K562 (cell line): ENCODE results near the gene CCDC97. TPM values are rescaled to one million over a fixed set of nuclear protein-coding genes. Genes with fewer than 3 reads are reported as not detected.

Experiments used
- ATAC-seq: fragments of 200-7000 bp; cut with Tn5 transposase; 3 replicates; pipeline ENCODE4 v1.9.1; 2020; ENCODE audit warnings: moderate library complexity
- BruUV-seq: library from RNA; stranded (reverse); fragments of 400-500 nt; replicated peaks from 2 replicates; lab custom pipeline; 2021; lab: Mats Ljungman, UMichigan
- CTCF ChIA-PET: fragments of 300-600 bp; formaldehyde crosslinking; extraction: SDS; loops from one replicate; lab custom pipeline; 2021; ENCODE audit warnings: low intra/inter-chr PET ratio; lab: Yijun Ruan, JAX
- POLR2A ChIA-PET: fragments of 300-600, 350-650 bp; sonication (Branson Sonifier 250); formaldehyde crosslinking; extraction: SDS; loops from one replicate; lab custom pipeline; 2021; ENCODE audit warnings: antibody characterized with exemption, inconsistent platforms; lab: Yijun Ruan, JAX
- DNase-seq, 4 experiments: peaks; one replicate each; pipeline versions ENCODE4 v3.0.0 to v3.0.0-alpha.2; 2011 to 2018; ENCODE audit warnings: low spot score in 3 of 4, mixed read lengths in 3 of 4; ENCODE audit errors: extremely low read depth in 1 of 4
- FAIRE-seq: peaks from 2 replicates; lab custom pipeline; 2011; peaks lifted over from hg19 to GRCh38; lab: Jason Lieb, UNC
- H2AFZ ChIP-seq: 2 replicates; pipeline ENCODE4 v1.6.0; 2011; ENCODE audit warnings: low read depth, low read length, control low read depth, inconsistent platforms
- H3K27ac ChIP-seq: fragments of 200-600 bp; 3 replicates; pipeline ENCODE4 v1.8.0; 2011; ENCODE audit warnings: low read depth, mild to moderate bottlenecking, control low read depth, inconsistent platforms, low read length, moderate library complexity, mixed read lengths; ENCODE audit errors: extremely low read depth
- H3K27me3 ChIP-seq, 2 experiments: fragments of 300-600 bp in 1 of 2; 2 replicates in 1 of 2; 3 replicates in 1 of 2; pipeline versions ENCODE4 v1.6.0 to v1.8.0; 2011; ENCODE audit warnings: inconsistent platforms in 2 of 2, low read length in 2 of 2, mild to moderate bottlenecking in 1 of 2, mixed read lengths in 1 of 2, moderate library complexity in 1 of 2; ENCODE audit not compliant: control insufficient read depth in 2 of 2, insufficient read depth in 2 of 2
- H3K36me3 ChIP-seq: fragments of 300-600 bp; 3 replicates; pipeline ENCODE4 v1.8.0; 2011; ENCODE audit warnings: mild to moderate bottlenecking, low read length, inconsistent platforms; ENCODE audit not compliant: control insufficient read depth, insufficient read depth
- H3K4me1 ChIP-seq, 2 experiments: fragments of 200-600 bp in 1 of 2; replicated peaks in 1 of 2; 2 replicates in 1 of 2; 3 replicates in 1 of 2; pipeline versions ENCODE4 v1.5.1 to v1.8.0; 2011; ENCODE audit warnings: inconsistent platforms in 2 of 2, low read length in 2 of 2, mild to moderate bottlenecking in 1 of 2, mixed read lengths in 1 of 2, moderate library complexity in 1 of 2; ENCODE audit not compliant: control insufficient read depth in 2 of 2, insufficient read depth in 2 of 2
- H3K4me2 ChIP-seq: 2 replicates; pipeline ENCODE4 v1.6.1; 2011; ENCODE audit warnings: low read length, control low read depth, inconsistent platforms, mixed read lengths; ENCODE audit not compliant: insufficient read depth
- H3K4me3 ChIP-seq: fragments of 200-600 bp; sonication (generic), shearing (Covaris generic); 2 replicates; pipeline ENCODE4 v1.5.1; 2016; ENCODE audit warnings: control low read depth, inconsistent platforms
- H3K79me2 ChIP-seq: fragments of 200-600 bp; 3 replicates; pipeline ENCODE4 v1.8.0; 2011; ENCODE audit warnings: low read length, inconsistent platforms; ENCODE audit not compliant: control insufficient read depth, insufficient read depth
- H3K9ac ChIP-seq, 2 experiments: 2 replicates each; pipeline versions ENCODE4 v1.6.0 to v1.6.1; 2011; ENCODE audit warnings: low read depth in 2 of 2, low read length in 2 of 2, control low read depth in 1 of 2, inconsistent platforms in 1 of 2, mild to moderate bottlenecking in 1 of 2, mixed read lengths in 1 of 2; ENCODE audit not compliant: insufficient read depth in 1 of 2
- H3K9me1 ChIP-seq: one replicate; pipeline ENCODE4 v1.6.0; 2011; ENCODE audit warnings: inconsistent platforms, mild to moderate bottlenecking, low read length, moderate library complexity; ENCODE audit not compliant: control insufficient read depth, insufficient read depth
- H3K9me3 ChIP-seq: replicated peaks from 2 replicates; pipeline ENCODE4 v1.5.1; 2011; ENCODE audit warnings: low read depth, low read length, inconsistent platforms; ENCODE audit not compliant: control insufficient read depth, insufficient read depth
- H4K20me1 ChIP-seq: replicated peaks from 2 replicates; pipeline ENCODE4 v1.6.1; 2011; ENCODE audit warnings: low read length, inconsistent platforms, mixed read lengths; ENCODE audit not compliant: control insufficient read depth, insufficient read depth
- CBX3 ChIP-seq, 2 experiments: IDR thresholded peaks; 1 replicate in 1 of 2; 2 replicates in 1 of 2; pipeline ENCODE4 v1.6.1; 2012; ENCODE audit warnings: inconsistent platforms in 2 of 2, low read length in 2 of 2, borderline replicate concordance in 1 of 2, control low read depth in 1 of 2
- HNRNPH1 ChIP-seq: fragments of 200-400 bp; formaldehyde crosslinking; optimal IDR thresholded peaks from 2 replicates; pipeline ENCODE3; 2017; ENCODE audit warnings: low read depth, mild to moderate bottlenecking, low read length, moderate library complexity
- KDM1A ChIP-seq, 2 experiments: fragments of 450-650 bp; IDR thresholded peaks; 2 replicates each; pipeline ENCODE4 v1.6.1; 2016; ENCODE audit warnings: mild to moderate bottlenecking in 2 of 2
- NEUROD1 ChIP-seq: fragments of 150-350 bp; IDR thresholded peaks from 2 replicates; pipeline ENCODE4 v1.6.1; 2014; ENCODE audit warnings: borderline replicate concordance, low read length, low read depth; ENCODE audit not compliant: partially characterized antibody
- PHF21A ChIP-seq: fragments of 450-650 bp; IDR thresholded peaks from 2 replicates; pipeline ENCODE4 v1.6.1; 2017; ENCODE audit warnings: low read depth, borderline replicate concordance
- PYGO2 ChIP-seq: fragments of 450-650 bp; IDR thresholded peaks from 2 replicates; pipeline ENCODE4 v1.6.1; 2016; ENCODE audit warnings: mild to moderate bottlenecking, missing genetic modification characterization, moderate library complexity, missing compliant biosample characterization
- SP2 ChIP-seq: IDR thresholded peaks from 2 replicates; pipeline ENCODE4 v1.6.1; 2011; ENCODE audit warnings: mild to moderate bottlenecking, low read depth, low read length, moderate library complexity; ENCODE audit not compliant: poor library complexity, severe bottlenecking; ENCODE audit errors: extremely low read depth
- YBX1 ChIP-seq: fragments of 450-650 bp; IDR thresholded peaks from 2 replicates; pipeline ENCODE4 v1.7.1; 2016; ENCODE audit warnings: mild to moderate bottlenecking
- ZBTB8A ChIP-seq: fragments of 450-650 bp; IDR thresholded peaks from 2 replicates; pipeline ENCODE4 v1.6.1; 2018; ENCODE audit warnings: mild to moderate bottlenecking, moderate library complexity; ENCODE audit not compliant: partially characterized antibody
- ZNF121 ChIP-seq: sonication (generic); formaldehyde crosslinking; conservative IDR thresholded peaks from 2 replicates; pipeline ENCODE4 v1.8.0; 2022; ENCODE audit warnings: missing genetic modification reagents
- ZNF143 ChIP-seq: sonication (generic); formaldehyde crosslinking; IDR thresholded peaks from 2 replicates; pipeline ENCODE4 v1.9.0; 2022; ENCODE audit warnings: mild to moderate bottlenecking, missing genetic modification reagents
- ZNF232 ChIP-seq: sonication (generic); formaldehyde crosslinking; IDR thresholded peaks from 2 replicates; pipeline ENCODE4 v1.8.0; 2022; ENCODE audit warnings: mild to moderate bottlenecking, missing genetic modification reagents
- whole genome bisulfite sequencing: fragments of 100-300 bp; shearing (Covaris generic); methylation state at CpG from one replicate; pipeline ENCODE4 v1.1.6; 2016; ENCODE audit warnings: low coverage, mixed read lengths; ENCODE audit not compliant: insufficient coverage; ENCODE audit errors: missing lambda C conversion rate; 5-methylcytosine and 5-hydroxymethylcytosine counted together
- in situ Hi-C: fragments of 300-500 bp; cut with MboI; formaldehyde crosslinking; loops from 4 replicates; pipeline ENCODE4 v1.15.0; 2018; ENCODE audit warnings: inconsistent platforms, mixed read lengths
- intact Hi-C: fragments of 100-400 bp; cut with micrococcal nuclease; formaldehyde crosslinking; loops from 2 replicates; pipeline ENCODE4 v1.14.2; 2022
- polyA plus RNA-seq, 8 experiments: library from polyadenylated mRNA; depleted of rRNA in 4 of 8; stranded (reverse) in 5 of 8; unstranded in 3 of 8; fragments of >200 nt; fragmentation: Nextera tagmentation in 2 of 8; fragmentation: Illumina TruSeq in 1 of 8; extraction: Ambion mirVana in 2 of 8; extraction: Trizol in 1 of 8; gene quantifications; 2 replicates each; pipeline versions ENCODE4 v1.2.1 to v1.2.3, GENCODE V29; 2011 to 2014; ENCODE audit warnings: inconsistent platforms in 1 of 8, missing spikeins in 1 of 8
- total RNA-seq, 7 experiments: library from RNA; depleted of rRNA in 6 of 7; stranded (reverse); fragments of >200 nt in 6 of 7; fragmentation: Illumina TruSeq in 2 of 7; extraction: Trizol in 2 of 7; gene quantifications; 2 replicates each; pipeline versions ENCODE4 v1.2.1 to v1.2.3, GENCODE V29; 2011 to 2021; ENCODE audit warnings: low replicate concordance in 1 of 7
- TF ChIP-seq, protein P1 (sequence below): fragments of 450-650 bp; IDR thresholded peaks from 2 replicates; pipeline ENCODE4 v1.6.1; 2016; ENCODE audit warnings: antibody characterized with exemption
- TF ChIP-seq, protein P2 (sequence below), 2 experiments: fragments of 250-450 bp in 1 of 2; fragments of 450-650 bp in 1 of 2; sonication (Bioruptor Pico) in 1 of 2; IDR thresholded peaks; 2 replicates each; pipeline versions ENCODE4 v1.6.1 to v1.8.0; 2016 to 2021; ENCODE audit warnings: mild to moderate bottlenecking in 2 of 2, moderate library complexity in 2 of 2, missing compliant biosample characterization in 1 of 2, missing genetic modification characterization in 1 of 2
- TF ChIP-seq, protein P3 (sequence below): fragments of 250-450 bp; sonication (Bioruptor Pico); IDR thresholded peaks from 2 replicates; pipeline ENCODE4 v1.8.0; 2022; ENCODE audit warnings: inconsistent platforms
- TF ChIP-seq, protein P4 (sequence below): sonication (generic); formaldehyde crosslinking; IDR thresholded peaks from 2 replicates; pipeline ENCODE4 v1.5.0; 2020; ENCODE audit warnings: missing genetic modification reagents

CCDC97 gene
- total and polyA plus RNA-seq, 9 of the 15 experiments (the other 6 are each of a cell fraction or from before 2014, with no cell fraction given) = 0.60 to 16.5 (median 7.0) TPM

DNA sequence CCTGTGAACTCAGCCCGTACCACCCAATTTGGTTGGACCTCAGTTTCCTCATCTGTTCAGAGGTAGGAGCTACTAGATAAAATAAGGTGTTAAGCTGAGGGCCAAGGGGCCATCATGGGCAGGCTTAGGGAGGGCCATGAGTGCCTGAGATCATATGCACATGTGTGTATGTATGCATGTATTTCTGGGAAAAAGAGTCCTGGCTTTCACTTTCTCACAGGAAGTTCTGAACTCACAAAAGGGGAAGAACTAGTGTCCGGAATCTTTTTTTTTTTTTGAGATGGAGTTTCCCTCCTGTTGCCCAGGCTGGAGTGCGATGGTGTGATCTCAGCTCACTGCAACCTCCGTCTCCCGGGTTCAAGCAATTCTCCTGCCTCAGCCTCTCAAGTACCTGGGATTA lies 24.8 kb downstream of the CCDC97 start (continued):
- TF ChIP-seq PYGO2 (tag) = no peak
- no peak for TF ChIP-seq KDM1A (IDR thresholded peaks at IDR 0.05)
- TF ChIP-seq, protein P1, sequence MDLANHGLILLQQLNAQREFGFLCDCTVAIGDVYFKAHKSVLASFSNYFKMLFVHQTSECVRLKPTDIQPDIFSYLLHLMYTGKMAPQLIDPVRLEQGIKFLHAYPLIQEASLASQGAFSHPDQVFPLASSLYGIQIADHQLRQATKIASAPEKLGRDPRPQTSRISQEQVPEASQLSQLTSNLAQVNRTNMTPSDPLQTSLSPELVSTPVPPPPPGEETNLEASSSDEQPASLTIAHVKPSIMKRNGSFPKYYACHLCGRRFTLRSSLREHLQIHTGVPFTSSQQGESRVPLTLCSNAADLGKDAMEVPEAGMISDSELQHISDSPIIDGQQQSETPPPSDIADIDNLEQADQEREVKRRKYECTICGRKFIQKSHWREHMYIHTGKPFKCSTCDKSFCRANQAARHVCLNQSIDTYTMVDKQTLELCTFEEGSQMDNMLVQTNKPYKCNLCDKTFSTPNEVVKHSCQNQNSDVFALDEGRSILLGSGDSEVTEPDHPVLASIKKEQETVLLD = no peak
- TF ChIP-seq ZBTB8A = no peak

DNA sequence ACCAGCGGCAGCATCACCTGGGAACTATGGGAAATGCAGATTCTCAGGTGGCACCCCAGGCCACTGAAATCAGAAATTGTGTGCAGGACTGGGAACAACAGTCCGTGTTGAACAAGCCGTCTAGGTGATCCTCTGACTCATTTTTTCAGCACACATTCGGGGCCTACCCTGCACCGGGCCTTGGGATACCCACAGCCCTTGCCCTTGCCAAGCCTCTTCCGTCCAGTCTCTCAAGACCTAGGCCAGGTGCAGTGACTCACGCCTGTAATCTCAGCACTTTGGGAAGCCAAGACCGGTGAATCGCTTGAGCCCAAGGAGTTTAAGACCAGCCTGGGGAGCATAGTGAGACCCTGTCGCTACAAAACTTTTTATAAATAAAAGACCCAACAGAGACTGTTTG lies 25.5 kb downstream of the CCDC97 start:
- FAIRE-seq = no peak
- Histone ChIP-seq H3K79me2 (no peaks in the 10 kb centered on the region; the same call in 1 of the 3 replicates), H2AFZ (no peak overlapping the region), H3K27ac (no peak overlapping the region), H3K4me3 (no peak overlapping the region), H3K36me3 (peaks cover 86% of the 10 kb centered on the region), H3K4me1 (peaks cover 0 to 13% of the 10 kb centered on the region in 2 experiments; a peak in 2 of 5 replicates), H3K9me1 (no peaks in the 10 kb centered on the region), H3K4me2 (no peak overlapping the region), H3K27me3 (no peaks in the 10 kb centered on the region), H4K20me1 (no peaks in the 10 kb centered on the region; the same call in 1 of the 2 replicates), H3K9me3 (no peaks in the 10 kb centered on the region), H3K9ac (no peak overlapping the region)
- no peak for ATAC-seq
- DNase-seq = no peak
- POLR2A ChIA-PET = interaction anchor here (1.4 to 2.6 kb wide), 4 partner anchors 10 to 73 kb away, joined by 4 to 9 read pairs (median 6); no protein-coding TSS in a partner anchor
- 88% methylated on average over 10 of the region's 10 CpGs for WGBS
- CTCF ChIA-PET = no interaction called here
- intact Hi-C loops = no loop called here
- in situ Hi-C loops = no loop called here
- no TSS peak for BruUV-seq
- TF ChIP-seq, protein P2, sequence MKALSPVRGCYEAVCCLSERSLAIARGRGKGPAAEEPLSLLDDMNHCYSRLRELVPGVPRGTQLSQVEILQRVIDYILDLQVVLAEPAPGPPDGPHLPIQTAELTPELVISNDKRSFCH (CRISPR knock-in tag; IDR thresholded peaks at IDR 0.05) = no peak
- TF ChIP-seq, protein P2 (tag; IDR thresholded peaks at IDR 0.05) = no peak
- TF ChIP-seq HNRNPH1 (no peak), YBX1 (no peak), ZNF143 (no peak), CBX3 (IDR thresholded peaks at IDR 0.05; ENCODE audit: borderline replicate concordance in 1 of 2, low read length in 2 of 2) (no peak), ZNF232 (CRISPR knock-in tag) (no peak), NEUROD1 (no peak), ZNF121 (no peak), PHF21A (no peak), SP2 (no peak)
- TF ChIP-seq, protein P3, sequence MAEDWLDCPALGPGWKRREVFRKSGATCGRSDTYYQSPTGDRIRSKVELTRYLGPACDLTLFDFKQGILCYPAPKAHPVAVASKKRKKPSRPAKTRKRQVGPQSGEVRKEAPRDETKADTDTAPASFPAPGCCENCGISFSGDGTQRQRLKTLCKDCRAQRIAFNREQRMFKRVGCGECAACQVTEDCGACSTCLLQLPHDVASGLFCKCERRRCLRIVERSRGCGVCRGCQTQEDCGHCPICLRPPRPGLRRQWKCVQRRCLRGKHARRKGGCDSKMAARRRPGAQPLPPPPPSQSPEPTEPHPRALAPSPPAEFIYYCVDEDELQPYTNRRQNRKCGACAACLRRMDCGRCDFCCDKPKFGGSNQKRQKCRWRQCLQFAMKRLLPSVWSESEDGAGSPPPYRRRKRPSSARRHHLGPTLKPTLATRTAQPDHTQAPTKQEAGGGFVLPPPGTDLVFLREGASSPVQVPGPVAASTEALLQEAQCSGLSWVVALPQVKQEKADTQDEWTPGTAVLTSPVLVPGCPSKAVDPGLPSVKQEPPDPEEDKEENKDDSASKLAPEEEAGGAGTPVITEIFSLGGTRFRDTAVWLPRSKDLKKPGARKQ (CRISPR knock-in tag) = no peak
- TF ChIP-seq, protein P4, sequence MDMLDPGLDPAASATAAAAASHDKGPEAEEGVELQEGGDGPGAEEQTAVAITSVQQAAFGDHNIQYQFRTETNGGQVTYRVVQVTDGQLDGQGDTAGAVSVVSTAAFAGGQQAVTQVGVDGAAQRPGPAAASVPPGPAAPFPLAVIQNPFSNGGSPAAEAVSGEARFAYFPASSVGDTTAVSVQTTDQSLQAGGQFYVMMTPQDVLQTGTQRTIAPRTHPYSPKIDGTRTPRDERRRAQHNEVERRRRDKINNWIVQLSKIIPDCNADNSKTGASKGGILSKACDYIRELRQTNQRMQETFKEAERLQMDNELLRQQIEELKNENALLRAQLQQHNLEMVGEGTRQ (CRISPR knock-in tag) = no peak
